GM12801 (cell line): ENCODE data around the gene IFI44L.

ENCODE experiments used
- CTCF ChIP-seq: IDR thresholded peaks from one replicate; pipeline ENCODE4 v1.5.1; 2011; ENCODE audit warnings: control low read depth; ENCODE audit not compliant: insufficient read length; ENCODE audit errors: extremely low read depth

Gene IFI44L

DNA sequence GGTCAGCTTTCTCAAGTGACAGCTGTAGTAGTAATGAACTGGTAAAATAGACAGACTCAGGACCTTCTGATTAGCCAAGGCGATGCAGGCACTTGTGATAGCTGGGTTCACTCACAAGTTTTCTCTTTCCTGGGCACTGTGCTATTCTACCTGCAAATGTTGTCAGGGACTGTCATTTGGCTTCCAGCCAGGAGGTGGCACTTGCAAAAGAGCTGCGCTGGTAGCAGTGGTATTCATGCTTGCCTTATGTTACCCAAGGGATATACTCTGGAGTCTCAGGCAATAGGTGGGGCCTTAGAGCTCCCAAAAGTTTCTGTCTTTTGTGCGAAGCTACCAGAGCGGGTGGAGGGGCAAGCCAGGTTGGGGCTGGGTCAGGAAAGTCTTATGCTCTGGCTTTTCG is 52.9 kb downstream of the IFI44L start:
- TF ChIP-seq CTCF = no peak

DNA sequence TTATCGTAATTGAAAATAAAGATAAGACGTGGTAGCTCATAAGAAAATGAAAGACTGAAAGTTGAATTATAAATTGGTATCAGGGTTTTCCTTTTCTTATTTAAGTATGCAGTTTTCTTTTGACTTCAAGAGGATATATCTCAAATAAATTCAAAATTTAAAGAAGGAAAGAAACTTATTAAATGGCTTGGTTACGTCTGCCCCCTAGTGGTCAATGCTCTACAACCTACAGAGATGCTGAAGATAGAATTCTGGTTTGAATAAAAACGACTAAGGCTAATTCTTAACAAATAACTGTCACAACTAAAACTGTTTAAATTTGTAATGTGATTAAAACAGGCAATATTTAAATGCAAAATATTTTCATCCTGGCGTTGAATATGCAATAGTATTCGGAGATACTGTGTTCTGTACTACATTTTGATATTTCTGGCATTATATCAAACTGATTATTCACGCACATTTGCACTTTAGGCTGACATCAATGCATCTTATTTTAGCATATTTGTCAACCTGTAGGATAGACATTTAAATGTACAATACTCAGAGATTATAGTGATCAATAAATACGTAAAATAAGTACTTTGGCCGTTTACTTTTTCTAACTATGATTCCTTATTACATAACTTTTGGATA is 56.2 kb downstream of the IFI44L start:
- no peak for TF ChIP-seq CTCF

GRCh38 chr1:78676993-78677392 is 56.7 kb downstream of the IFI44L start:
- TF ChIP-seq CTCF = no peak

DNA sequence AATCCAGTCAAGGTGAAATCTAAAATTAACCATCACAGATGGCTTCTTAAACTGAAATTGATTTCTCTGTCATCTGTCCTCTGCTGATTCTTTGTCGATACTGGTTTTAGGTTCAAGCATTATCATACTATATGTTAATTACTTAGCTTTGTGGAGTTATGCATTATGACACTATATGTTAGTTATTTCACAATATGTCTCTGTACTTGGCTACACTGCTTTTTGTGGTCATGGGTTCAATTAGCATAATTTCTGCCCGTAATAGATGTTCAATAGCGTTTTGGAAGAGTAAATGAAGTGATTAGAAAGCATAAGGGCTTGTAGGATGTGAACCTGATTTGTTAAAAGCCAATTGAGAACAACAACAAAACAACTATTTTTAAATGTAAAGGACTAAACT is 57.5 kb downstream of the IFI44L start:
- TF ChIP-seq CTCF = no peak

DNA sequence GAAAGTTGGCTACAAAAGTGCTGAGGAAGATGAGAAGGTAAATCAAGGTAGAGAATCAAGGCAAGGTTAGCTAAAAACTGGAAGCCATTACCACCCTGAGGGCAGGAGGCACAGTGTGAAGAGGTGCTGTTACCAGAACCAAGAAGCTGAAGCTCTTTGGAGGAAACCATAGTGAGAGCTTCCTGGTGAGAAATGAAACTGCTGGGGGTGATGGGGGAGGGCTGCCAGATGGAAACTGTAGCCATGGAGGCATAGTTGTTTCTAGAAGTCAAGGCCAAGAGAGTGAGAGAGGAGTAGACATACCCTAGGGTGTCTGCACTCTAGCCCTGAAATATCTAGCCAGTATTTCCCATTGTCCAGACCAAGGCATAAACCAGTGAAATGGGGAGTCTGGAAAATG is 58.1 kb downstream of the IFI44L start:
- TF ChIP-seq CTCF = no peak

- no peak for TF ChIP-seq CTCF
Measured at GRCh38 chr1:78681265-78681664, 61.0 kb downstream of the IFI44L start.

DNA sequence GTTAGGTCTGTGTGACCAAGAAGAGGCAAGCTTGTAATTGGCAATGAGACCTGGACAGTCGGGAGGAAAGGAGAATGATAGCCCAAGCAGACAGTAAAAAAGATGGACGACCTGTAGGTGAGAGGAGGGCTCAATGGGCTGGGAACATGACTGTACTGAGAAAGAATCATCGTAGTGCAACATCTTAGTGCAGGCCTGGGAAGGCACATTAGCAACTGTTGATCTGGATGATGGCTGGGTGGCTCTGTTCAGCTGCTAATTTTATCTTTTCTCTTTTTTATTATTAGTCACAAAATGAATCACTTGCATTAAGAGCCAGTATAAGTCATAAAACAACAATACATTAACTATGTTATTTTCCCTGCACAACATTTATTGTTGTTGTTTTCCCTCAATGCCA is 62.2 kb downstream of the IFI44L start:
- no peak for TF ChIP-seq CTCF
